PFSK-1 (cell line): ENCODE measurements around the gene MED27.

Experiments used
- FOXP2 ChIP-seq: optimal IDR thresholded peaks from 2 replicates; pipeline ENCODE3; 2011; ENCODE audit warnings: borderline replicate concordance, control low read depth, inconsistent platforms; ENCODE audit not compliant: insufficient read depth; ENCODE audit errors: extremely low read length, extremely low read depth
- POLR2AphosphoS5 ChIP-seq: IDR thresholded peaks from 2 replicates; pipeline ENCODE4 v1.6.1; 2012; ENCODE audit warnings: low read depth, mild to moderate bottlenecking, control low read depth, low read length, moderate library complexity
- REST ChIP-seq, 2 experiments: IDR thresholded peaks; 2 replicates each; pipeline versions ENCODE4 v1.6.1 to v1.8.0; 2011 to 2012; ENCODE audit warnings: low read depth in 2 of 2, low read length in 2 of 2, control low read depth in 1 of 2, inconsistent platforms in 1 of 2, mild to moderate bottlenecking in 1 of 2, moderate library complexity in 1 of 2; ENCODE audit not compliant: insufficient read depth in 1 of 2
- SIN3A ChIP-seq: IDR thresholded peaks from 2 replicates; pipeline ENCODE4 v1.6.1; 2012; ENCODE audit warnings: mild to moderate bottlenecking, low read length, moderate library complexity, borderline replicate concordance; ENCODE audit not compliant: insufficient read depth
- TAF1 ChIP-seq: IDR thresholded peaks from 2 replicates; pipeline ENCODE4 v1.6.1; 2012; ENCODE audit warnings: low read length, control low read depth, borderline replicate concordance; ENCODE audit not compliant: insufficient read depth

MED27 gene

GRCh38 chr9:131937451-131937850 lies 142.2 kb downstream of the MED27 start:
- TF ChIP-seq FOXP2 (no peak), TAF1 (no peak)

GRCh38 chr9:131936929-131937328 lies 142.7 kb downstream of the MED27 start:
- TF ChIP-seq SIN3A (no peak), REST (IDR thresholded peaks at IDR 0.05; ENCODE audit: insufficient read depth in 1 of 2, low read depth in 2 of 2, low read length in 2 of 2) (no peak), POLR2AphosphoS5 (no peak), FOXP2 (no peak), TAF1 (no peak)

GRCh38 chr9:131934673-131935072 lies 145.0 kb downstream of the MED27 start:
- TF ChIP-seq REST (IDR thresholded peaks at IDR 0.05; ENCODE audit: insufficient read depth in 1 of 2, low read depth in 2 of 2, low read length in 2 of 2) (no peak), SIN3A (no peak), POLR2AphosphoS5 (no peak), FOXP2 (no peak), TAF1 (no peak)

GRCh38 chr9:131927091-131927490 lies 152.6 kb downstream of the MED27 start:
- TF ChIP-seq POLR2AphosphoS5 (no peak), SIN3A (no peak), FOXP2 (no peak), REST (IDR thresholded peaks at IDR 0.05; ENCODE audit: insufficient read depth in 1 of 2, low read depth in 2 of 2, low read length in 2 of 2) (no peak)

GRCh38 chr9:131926360-131926922 lies 153.2 kb downstream of the MED27 start:
- TF ChIP-seq TAF1 (no peak), REST (IDR thresholded peaks at IDR 0.05; ENCODE audit: insufficient read depth in 1 of 2, low read depth in 2 of 2, low read length in 2 of 2) (no peak), SIN3A (no peak), FOXP2 (no peak), POLR2AphosphoS5 (no peak)
